ENCODE results near the gene ZNF587B. TPM values are rescaled to one million over a fixed set of nuclear protein-coding genes. Genes with fewer than 3 reads are reported as not detected.
"Not testable (repeated sequence)": the region's sequence is repeated elsewhere in the genome, so short reads cannot be mapped to it uniquely, and the experiment has no call there.

Gene ZNF587B
- total RNA-seq, 2 donors from 2014 or later = 18.7 to 36.6 TPM

DNA sequence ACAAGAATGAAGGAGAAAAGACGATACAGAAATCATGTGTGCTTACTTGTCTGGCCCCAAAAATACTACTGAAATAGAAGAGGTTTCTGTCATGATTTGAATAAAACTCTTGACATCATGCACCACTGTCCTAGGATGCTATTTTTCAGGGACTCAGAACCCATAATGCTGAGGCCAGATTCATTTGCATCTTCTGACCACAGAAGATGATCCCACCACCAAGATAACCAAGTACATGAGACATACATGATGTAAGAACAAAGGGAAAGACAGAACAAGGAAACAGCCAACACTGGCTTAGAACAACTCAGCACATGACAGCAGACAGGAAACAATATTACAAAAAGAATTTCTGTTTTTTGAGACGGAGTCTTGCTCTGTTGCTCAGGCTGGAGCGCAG lies 17.9 kb upstream of the ZNF587B start:
- Histone ChIP-seq H3K36me3 (replicated peaks in 1 of 2; ENCODE audit: insufficient read depth in 1 of 2, low read depth in 2 of 2) (peaks cover 0 to 3% of the 10 kb centered on the region in 2 donors), H3K27ac (peak overlapping the region in 1 of 4 donors; percentile 14), H3K9me3 (no peaks in the 10 kb centered on the region), H3K4me3 (no peak overlapping the region), H3K4me1 (peaks cover 49% of the 10 kb centered on the region), H3K27me3 (no peaks in the 10 kb centered on the region)
- TF ChIP-seq CTCF (IDR thresholded peaks at IDR 0.05) (no peak), POLR2A (IDR thresholded peaks at IDR 0.05) (no peak)
- WGBS, 2 donors = 81 to 88% methylated on average over 3 of the region's 3 CpGs
- DNase-seq (no peak), ATAC-seq (no peak)
- intact Hi-C loops (cut with DNase I) = no loop called here

- peaks cover 50% of the 10 kb centered on the region for H3K4me1 ChIP-seq
- intact Hi-C loops (cut with DNase I); ATAC-seq: not testable (repeated sequence)
These were observed 16.9 kb upstream of the ZNF587B start for GRCh38 chr19:57812975-57813820.

GRCh38 chr19:57813919-57814504 lies 16.1 kb upstream of the ZNF587B start:
- DNase-seq = no peak
- intact Hi-C loops (cut with DNase I) = no loop called here
- no peaks in the 10 kb centered on the region for H3K27me3 ChIP-seq
- no peak for TF ChIP-seq POLR2A (IDR thresholded peaks at IDR 0.05)
- no peak for TF ChIP-seq CTCF (IDR thresholded peaks at IDR 0.05)
- H3K36me3 ChIP-seq (replicated peaks in 1 of 2; ENCODE audit: insufficient read depth in 1 of 2, low read depth in 2 of 2) = no peaks in the 10 kb centered on the region
- H3K9me3 ChIP-seq = no peaks in the 10 kb centered on the region
- peak overlapping the region in 3 of 4 donors; percentile 69 to 82 (median 77) for H3K27ac ChIP-seq
- 8 to 10% methylated on average over 11 to 12 of the region's 13 CpGs for WGBS, 2 donors
- peaks cover 50% of the 10 kb centered on the region for H3K4me1 ChIP-seq
- ATAC-seq = no peak
- peak overlapping the region; percentile 79 to 89 for H3K4me3 ChIP-seq

More at GRCh38 chr19:57812975-57813820, 16.9 kb upstream of the ZNF587B start:
- WGBS, 2 donors = 69 to 77% methylated on average over 9 to 11 of the region's 13 CpGs
- not testable (repeated sequence) for H3K36me3 ChIP-seq (replicated peaks in 1 of 2; ENCODE audit: insufficient read depth in 1 of 2, low read depth in 2 of 2); H3K4me3 ChIP-seq; DNase-seq; H3K27me3 ChIP-seq; H3K9me3 ChIP-seq
- peak overlapping the region in 1 of 4 donors; percentile 77 for H3K27ac ChIP-seq

DNA sequence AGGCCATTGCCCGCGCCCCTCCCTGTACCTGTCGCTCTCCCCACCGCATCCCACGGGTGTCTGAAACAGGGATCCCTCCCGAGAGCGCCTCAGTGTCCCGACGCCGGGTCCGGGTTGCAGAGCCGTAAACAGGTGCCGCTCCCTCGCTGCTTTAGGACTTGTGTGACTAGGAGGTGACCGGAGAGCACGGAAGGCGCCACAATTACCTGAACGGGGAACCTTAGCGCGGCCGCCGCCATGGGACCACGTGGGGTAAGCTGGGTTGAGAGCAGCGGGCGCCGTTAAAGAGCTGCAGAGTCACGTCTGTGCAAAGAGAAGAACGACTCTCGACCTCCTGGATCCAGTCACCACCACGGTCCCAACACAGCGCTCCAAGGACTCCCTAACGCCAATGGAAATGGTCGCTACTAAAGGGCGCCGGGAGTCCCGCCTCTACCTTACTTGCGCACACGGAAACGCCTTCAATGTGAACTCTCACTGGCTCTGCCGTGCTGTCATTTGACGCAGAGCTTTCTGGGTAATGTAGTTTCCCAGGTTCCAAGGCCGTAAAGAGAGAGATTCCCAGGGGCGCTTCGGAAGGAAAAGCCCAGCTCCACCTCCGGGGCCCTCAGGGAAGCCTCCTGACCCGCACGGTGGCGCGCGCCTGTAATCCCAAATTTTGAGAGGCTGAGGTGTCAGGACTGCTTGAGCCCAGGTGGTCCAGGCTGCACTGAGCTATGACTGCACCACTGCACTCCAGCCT lies 15.4 kb upstream of the ZNF587B start, which contains the start of gene ZNF552:
ZNF552 (minus strand) TSS at position 409 of the 742 bp plus-strand sequence; CDS start at position 239, 170 bp downstream.
- TF ChIP-seq POLR2A (IDR thresholded peaks at IDR 0.05) (peak; percentile 57 to 93 (median 90)), CTCF (IDR thresholded peaks at IDR 0.05) (peak in 1 of 7 experiments; percentile 12)
- intact Hi-C loops (cut with DNase I) = no loop called here
- Histone ChIP-seq H3K4me1 (peaks cover 48% of the 10 kb centered on the region), H3K27ac (peak within 1 kb of the TSS; percentile 68 to 82 (median 73)), H3K27me3 (no peaks in the 10 kb centered on the region), H3K9me3 (no peaks in the 10 kb centered on the region), H3K4me3 (peak within 1 kb of the TSS; percentile 79 to 89), H3K36me3 (replicated peaks in 1 of 2; ENCODE audit: insufficient read depth in 1 of 2, low read depth in 2 of 2) (no peaks in the 10 kb centered on the region)
- ATAC-seq (peak; percentile 90), DNase-seq (peak; percentile 86 to 95 (median 90))
- 0% methylated on average over 12 to 49 of the region's 50 CpGs for WGBS, 2 donors

Data from body of pancreas (tissue), 4 donors.